Calu3 (cell line): ENCODE results near the gene ABCC2. TPM values are rescaled to one million over a fixed set of nuclear protein-coding genes. Genes with fewer than 3 reads are reported as not detected.
A peak's percentile ranks its signal among the peaks of the same experiment; 100 is the strongest.
"Not testable (repeated sequence)": the region's sequence is repeated elsewhere in the genome, so short reads cannot be mapped to it uniquely, and the experiment has no call there.

Experiments
- BruUV-seq: library from RNA; stranded (reverse); fragments of 400-500 nt; replicated peaks from 2 replicates; lab custom pipeline; 2021; lab: Mats Ljungman, UMichigan
- CTCF ChIA-PET: fragments of 300-600 bp; sonication (Branson Sonifier 250); formaldehyde crosslinking; loops from one replicate; lab custom pipeline; 2022; ENCODE audit warnings: antibody characterized with exemption; lab: Charles Lee
- DNase-seq: peaks from one replicate; pipeline ENCODE4 v3.0.0; 2022
- H3K27ac Mint-ChIP-seq: one replicate; pipeline ENCODE4 v1.8.0; 2022; ENCODE audit warnings: mixed read lengths; ENCODE audit not compliant: unreplicated experiment
- H3K27me3 Mint-ChIP-seq: one replicate; pipeline ENCODE4 v1.8.0; 2022; ENCODE audit warnings: mixed read lengths; ENCODE audit not compliant: unreplicated experiment
- H3K36me3 Mint-ChIP-seq: one replicate; pipeline ENCODE4 v1.8.0; 2022; ENCODE audit warnings: mild to moderate bottlenecking, moderate library complexity, mixed read lengths; ENCODE audit not compliant: insufficient read depth, unreplicated experiment
- H3K4me1 Mint-ChIP-seq: one replicate; pipeline ENCODE4 v1.8.0; 2022; ENCODE audit warnings: mild to moderate bottlenecking, low read depth, mixed read lengths; ENCODE audit not compliant: unreplicated experiment
- H3K4me3 Mint-ChIP-seq: one replicate; pipeline ENCODE4 v1.8.0; 2022; ENCODE audit warnings: mild to moderate bottlenecking, low read depth, moderate library complexity, mixed read lengths; ENCODE audit not compliant: unreplicated experiment
- H3K9me3 Mint-ChIP-seq: one replicate; pipeline ENCODE4 v1.8.0; 2022; ENCODE audit warnings: low read depth, mixed read lengths; ENCODE audit not compliant: unreplicated experiment
- intact Hi-C: fragments of 100-400 bp; cut with micrococcal nuclease; formaldehyde crosslinking; loops from one replicate; pipeline ENCODE4 v1.10.0; 2022; ENCODE audit not compliant: unreplicated experiment
- total RNA-seq: library from RNA; stranded (reverse); gene quantifications from 2 replicates; pipeline ENCODE4 v1.2.3, GENCODE V29; 2022
- TF ChIP-seq, protein P1 (sequence below): fragments of 200-600 bp; IDR thresholded peaks from one replicate; pipeline ENCODE4 v1.8.0; 2022; ENCODE audit warnings: antibody characterized with exemption; ENCODE audit not compliant: unreplicated experiment

The ABCC2 gene
- total RNA-seq, 1 experiment from 2014 or later: 1.8 TPM

DNA sequence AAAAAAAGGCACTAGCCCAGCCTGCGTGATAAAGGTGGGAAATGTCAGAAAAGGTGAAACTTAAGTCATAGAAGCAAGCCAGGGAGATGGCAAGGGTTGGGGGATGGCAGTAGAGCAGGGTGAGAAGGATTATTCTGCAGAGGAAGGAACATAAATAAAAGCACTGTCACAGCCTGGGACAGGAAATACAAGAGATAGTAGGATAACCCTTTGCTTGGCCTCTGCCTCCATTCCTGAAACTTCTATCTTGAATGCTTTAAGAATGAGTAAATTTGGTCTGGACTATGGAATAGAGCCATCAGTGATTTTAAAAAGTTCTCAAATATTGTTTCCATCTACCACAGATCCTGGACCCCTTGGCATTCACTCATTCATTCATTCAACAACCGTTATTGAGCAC is 50.0 kb downstream of the ABCC2 start:
- H3K4me3 Mint-ChIP-seq: no peak overlapping the region

DNA sequence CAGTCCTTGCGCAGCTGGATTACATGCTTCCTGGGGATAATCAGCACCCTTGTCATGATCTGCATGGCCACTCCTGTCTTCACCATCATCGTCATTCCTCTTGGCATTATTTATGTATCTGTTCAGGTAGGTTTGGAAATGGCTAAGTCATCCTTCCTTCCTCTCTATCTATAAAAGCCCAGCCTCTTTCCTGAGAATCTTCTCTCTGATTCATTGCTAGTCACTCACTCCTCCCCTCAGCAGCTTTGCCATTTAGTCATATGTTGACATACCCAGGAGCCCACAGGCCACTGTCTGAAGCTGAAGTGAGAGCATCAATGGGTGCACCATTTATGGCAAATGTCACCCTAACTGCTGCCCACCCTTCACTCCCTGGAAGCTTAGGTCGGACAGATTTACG is 52.0 kb downstream of the ABCC2 start:
- DNase-seq: no peak
- no TSS peak for BruUV-seq
- Mint-ChIP-seq H3K4me1 (no peaks in the 10 kb centered on the region), H3K27ac (no peak overlapping the region), H3K36me3 (peaks cover 6% of the 10 kb centered on the region), H3K9me3 (no peaks in the 10 kb centered on the region), H3K4me3 (no peak overlapping the region), H3K27me3 (no peaks in the 10 kb centered on the region)
- intact Hi-C loops: no loop called here
- CTCF ChIA-PET: no interaction called here
- TF ChIP-seq, protein P1, sequence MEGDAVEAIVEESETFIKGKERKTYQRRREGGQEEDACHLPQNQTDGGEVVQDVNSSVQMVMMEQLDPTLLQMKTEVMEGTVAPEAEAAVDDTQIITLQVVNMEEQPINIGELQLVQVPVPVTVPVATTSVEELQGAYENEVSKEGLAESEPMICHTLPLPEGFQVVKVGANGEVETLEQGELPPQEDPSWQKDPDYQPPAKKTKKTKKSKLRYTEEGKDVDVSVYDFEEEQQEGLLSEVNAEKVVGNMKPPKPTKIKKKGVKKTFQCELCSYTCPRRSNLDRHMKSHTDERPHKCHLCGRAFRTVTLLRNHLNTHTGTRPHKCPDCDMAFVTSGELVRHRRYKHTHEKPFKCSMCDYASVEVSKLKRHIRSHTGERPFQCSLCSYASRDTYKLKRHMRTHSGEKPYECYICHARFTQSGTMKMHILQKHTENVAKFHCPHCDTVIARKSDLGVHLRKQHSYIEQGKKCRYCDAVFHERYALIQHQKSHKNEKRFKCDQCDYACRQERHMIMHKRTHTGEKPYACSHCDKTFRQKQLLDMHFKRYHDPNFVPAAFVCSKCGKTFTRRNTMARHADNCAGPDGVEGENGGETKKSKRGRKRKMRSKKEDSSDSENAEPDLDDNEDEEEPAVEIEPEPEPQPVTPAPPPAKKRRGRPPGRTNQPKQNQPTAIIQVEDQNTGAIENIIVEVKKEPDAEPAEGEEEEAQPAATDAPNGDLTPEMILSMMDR: no peak

More for the DNA sequence above, 50.0 kb downstream of the ABCC2 start:
- CTCF ChIA-PET: no interaction called here
- intact Hi-C loops: no loop called here
- H3K27ac Mint-ChIP-seq: no peak overlapping the region
- no peaks in the 10 kb centered on the region for H3K9me3 Mint-ChIP-seq
- TF ChIP-seq, protein P1: no peak
- DNase-seq: no peak
- H3K27me3 Mint-ChIP-seq: no peaks in the 10 kb centered on the region
- H3K36me3 Mint-ChIP-seq: peaks cover 6% of the 10 kb centered on the region
- BruUV-seq: no TSS peak
- no peaks in the 10 kb centered on the region for H3K4me1 Mint-ChIP-seq

DNA sequence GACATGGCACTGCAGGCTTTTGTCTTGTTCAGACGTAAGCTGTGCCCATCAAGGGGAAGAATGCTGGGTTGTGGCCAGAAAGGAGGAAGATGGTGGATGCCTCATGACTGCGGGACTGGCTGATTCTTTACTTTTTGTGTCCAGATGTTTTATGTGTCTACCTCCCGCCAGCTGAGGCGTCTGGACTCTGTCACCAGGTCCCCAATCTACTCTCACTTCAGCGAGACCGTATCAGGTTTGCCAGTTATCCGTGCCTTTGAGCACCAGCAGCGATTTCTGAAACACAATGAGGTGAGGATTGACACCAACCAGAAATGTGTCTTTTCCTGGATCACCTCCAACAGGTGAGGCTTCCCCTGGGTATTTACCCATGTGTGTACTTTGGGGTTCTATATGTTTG is 53.5 kb downstream of the ABCC2 start:
- intact Hi-C loops: no loop called here
- H3K9me3 Mint-ChIP-seq: no peaks in the 10 kb centered on the region
- CTCF ChIA-PET: no interaction called here
- no peak overlapping the region for H3K27ac Mint-ChIP-seq
- BruUV-seq: no TSS peak
- no peak for DNase-seq
- no peak overlapping the region for H3K4me3 Mint-ChIP-seq
- no peaks in the 10 kb centered on the region for H3K27me3 Mint-ChIP-seq
- no peaks in the 10 kb centered on the region for H3K4me1 Mint-ChIP-seq
- TF ChIP-seq, protein P1: no peak
- H3K36me3 Mint-ChIP-seq: peaks cover 6% of the 10 kb centered on the region

DNA sequence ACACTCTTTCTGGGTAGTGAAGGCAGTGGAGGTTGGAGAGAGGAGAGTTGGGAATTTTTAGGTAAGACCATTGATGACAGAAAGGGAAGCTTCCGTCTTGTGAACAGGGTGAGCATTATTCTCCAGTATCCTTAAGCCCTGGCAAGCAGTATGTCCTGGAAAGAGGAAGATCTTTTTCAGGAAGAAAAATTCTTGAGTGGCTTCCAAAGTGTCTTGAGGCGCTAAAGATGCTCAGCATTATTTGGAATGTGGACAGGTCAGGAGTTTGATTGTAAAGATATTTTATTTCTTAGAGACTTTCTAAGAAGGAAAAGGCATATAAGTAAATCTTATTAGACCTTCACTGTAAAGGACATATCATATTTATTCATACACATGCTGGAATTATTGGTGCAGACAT is 54.3 kb downstream of the ABCC2 start:
- H3K4me1 Mint-ChIP-seq: no peaks in the 10 kb centered on the region
- TF ChIP-seq, protein P1: no peak
- H3K27me3 Mint-ChIP-seq: no peaks in the 10 kb centered on the region
- CTCF ChIA-PET: no interaction called here
- H3K36me3 Mint-ChIP-seq: peaks cover 6% of the 10 kb centered on the region
- no peak overlapping the region for H3K27ac Mint-ChIP-seq
- no peak for DNase-seq
- no peaks in the 10 kb centered on the region for H3K9me3 Mint-ChIP-seq
- H3K4me3 Mint-ChIP-seq: no peak overlapping the region
- intact Hi-C loops: no loop called here
- BruUV-seq: no TSS peak

DNA sequence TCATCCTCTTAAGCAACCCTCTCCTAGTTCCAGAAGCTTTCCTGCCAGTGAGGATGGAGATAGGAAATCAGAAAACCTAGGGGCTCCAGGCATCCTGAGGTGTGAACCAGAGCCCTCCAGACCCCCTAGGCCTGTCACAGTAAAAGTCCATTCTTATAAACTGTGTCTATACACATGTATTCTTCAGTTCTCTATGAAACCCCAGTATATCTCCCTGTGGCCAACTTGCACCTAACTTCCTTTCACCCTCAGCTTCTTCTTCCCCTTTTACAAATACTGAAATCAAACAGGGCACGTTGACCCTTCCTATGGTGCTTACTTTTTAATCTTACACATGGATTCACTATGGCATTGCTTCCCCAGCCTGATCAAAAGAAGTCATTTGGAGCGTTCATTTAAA is 58.4 kb downstream of the ABCC2 start:
- BruUV-seq, H3K4me3 Mint-ChIP-seq, H3K27me3 Mint-ChIP-seq, CTCF ChIA-PET, H3K9me3 Mint-ChIP-seq, DNase-seq, H3K4me1 Mint-ChIP-seq, H3K36me3 Mint-ChIP-seq, intact Hi-C loops: not testable (repeated sequence)
- H3K27ac Mint-ChIP-seq: peak overlapping the region; percentile 46
